Type B pancreatic cell (in vitro differentiated cells): ENCODE data around the gene UNC5CL. TPM values are rescaled to one million over a fixed set of nuclear protein-coding genes. Genes with fewer than 3 reads are reported as not detected.

ENCODE experiments used
- DNase-seq: peaks from one replicate; pipeline ENCODE4 v3.0.0; 2021; ENCODE audit warnings: mixed read lengths; ENCODE audit not compliant: unreplicated experiment; ENCODE audit errors: extremely low spot score
- H3K27ac Mint-ChIP-seq: 2 replicates; pipeline ENCODE4 v1.8.0; 2021; ENCODE audit warnings: mild to moderate bottlenecking, mixed read lengths
- H3K27me3 Mint-ChIP-seq: 2 replicates; pipeline ENCODE4 v1.8.0; 2021; ENCODE audit warnings: mixed read lengths
- H3K36me3 Mint-ChIP-seq: 2 replicates; pipeline ENCODE4 v1.8.0; 2021; ENCODE audit warnings: mixed read lengths
- H3K4me1 Mint-ChIP-seq: one replicate; pipeline ENCODE4 v1.8.0; 2021; ENCODE audit warnings: mixed read lengths; ENCODE audit not compliant: unreplicated experiment
- H3K4me3 Mint-ChIP-seq: 2 replicates; pipeline ENCODE4 v1.8.0; 2021; ENCODE audit warnings: mild to moderate bottlenecking, mixed read lengths
- H3K9me3 Mint-ChIP-seq: 2 replicates; pipeline ENCODE4 v1.8.0; 2021; ENCODE audit warnings: mixed read lengths
- total RNA-seq: library from RNA; stranded (reverse); gene quantifications from 2 replicates; pipeline ENCODE4 v1.2.1, GENCODE V29; 2021; ENCODE audit warnings: low replicate concordance
- TF ChIP-seq, protein P1 (sequence below): fragments of 200-600 bp; sonication (generic); conservative IDR thresholded peaks from 2 replicates; pipeline ENCODE4 v1.5.0; 2021; ENCODE audit warnings: antibody characterized with exemption, mild to moderate bottlenecking

Gene UNC5CL
- total RNA-seq, 1 donor from 2014 or later, result 5.1 TPM

DNA sequence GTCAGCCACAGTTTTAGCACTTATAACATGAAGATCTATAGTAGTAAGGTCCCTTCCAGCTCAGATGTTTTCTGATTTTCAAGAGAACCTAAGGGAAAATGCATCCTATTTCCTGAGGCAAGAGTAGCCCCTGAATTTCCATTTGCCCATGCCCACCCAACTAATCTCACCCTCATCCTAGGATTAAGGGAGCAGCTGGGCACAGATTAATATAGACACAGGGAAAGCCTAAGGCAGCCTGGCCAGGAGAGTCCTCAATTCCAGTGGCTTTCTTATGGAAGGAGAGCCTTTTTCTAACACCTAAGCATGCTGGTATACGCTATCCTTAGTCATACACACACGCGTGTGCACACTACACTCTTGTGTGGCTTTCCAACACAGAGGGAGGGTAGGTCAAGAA lies 15.5 kb upstream of the UNC5CL start:
- H3K4me1 Mint-ChIP-seq, result peaks cover 15% of the 10 kb centered on the region
- TF ChIP-seq, protein P1, sequence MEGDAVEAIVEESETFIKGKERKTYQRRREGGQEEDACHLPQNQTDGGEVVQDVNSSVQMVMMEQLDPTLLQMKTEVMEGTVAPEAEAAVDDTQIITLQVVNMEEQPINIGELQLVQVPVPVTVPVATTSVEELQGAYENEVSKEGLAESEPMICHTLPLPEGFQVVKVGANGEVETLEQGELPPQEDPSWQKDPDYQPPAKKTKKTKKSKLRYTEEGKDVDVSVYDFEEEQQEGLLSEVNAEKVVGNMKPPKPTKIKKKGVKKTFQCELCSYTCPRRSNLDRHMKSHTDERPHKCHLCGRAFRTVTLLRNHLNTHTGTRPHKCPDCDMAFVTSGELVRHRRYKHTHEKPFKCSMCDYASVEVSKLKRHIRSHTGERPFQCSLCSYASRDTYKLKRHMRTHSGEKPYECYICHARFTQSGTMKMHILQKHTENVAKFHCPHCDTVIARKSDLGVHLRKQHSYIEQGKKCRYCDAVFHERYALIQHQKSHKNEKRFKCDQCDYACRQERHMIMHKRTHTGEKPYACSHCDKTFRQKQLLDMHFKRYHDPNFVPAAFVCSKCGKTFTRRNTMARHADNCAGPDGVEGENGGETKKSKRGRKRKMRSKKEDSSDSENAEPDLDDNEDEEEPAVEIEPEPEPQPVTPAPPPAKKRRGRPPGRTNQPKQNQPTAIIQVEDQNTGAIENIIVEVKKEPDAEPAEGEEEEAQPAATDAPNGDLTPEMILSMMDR, result no peak
- no peak for DNase-seq
- H3K27ac Mint-ChIP-seq, result peak overlapping the region; percentile 50
- no peak overlapping the region for H3K4me3 Mint-ChIP-seq
- no peaks in the 10 kb centered on the region for H3K9me3 Mint-ChIP-seq
- peaks cover 5% of the 10 kb centered on the region for H3K36me3 Mint-ChIP-seq
- no peaks in the 10 kb centered on the region for H3K27me3 Mint-ChIP-seq

DNA sequence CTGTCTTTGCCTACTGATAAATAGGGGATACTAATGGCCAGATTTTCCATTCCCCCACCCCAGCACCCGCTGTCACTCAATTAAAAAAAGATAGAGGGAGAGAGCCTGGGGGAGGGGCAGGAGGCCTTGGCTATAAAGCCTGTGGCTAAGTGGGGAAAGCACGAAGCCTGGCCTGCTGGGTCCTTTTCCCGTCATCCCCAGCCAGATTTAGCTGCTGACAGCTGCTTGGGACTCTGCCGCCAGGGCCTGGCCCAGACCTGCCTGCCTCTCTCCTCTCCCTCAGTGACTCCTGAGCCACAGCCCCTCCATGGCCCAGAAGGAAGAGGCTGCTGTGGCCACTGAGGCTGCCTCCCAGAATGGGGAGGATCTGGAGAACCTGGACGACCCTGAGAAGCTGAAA lies 14.0 kb upstream of the UNC5CL start, which contains the start of gene APOBEC2:
Gene APOBEC2, plus strand, starts transcription at position 162 of the 400 bp plus-strand sequence. Its CDS starts 146 bp downstream, at position 308.
- H3K4me3 Mint-ChIP-seq, result no peak within 1 kb of the TSS
- H3K4me1 Mint-ChIP-seq, result peaks cover 22% of the 10 kb centered on the region
- TF ChIP-seq, protein P1, result no peak
- DNase-seq, result no peak
- no peaks in the 10 kb centered on the region for H3K27me3 Mint-ChIP-seq
- H3K27ac Mint-ChIP-seq, result no peak within 1 kb of the TSS
- peaks cover 5% of the 10 kb centered on the region for H3K36me3 Mint-ChIP-seq
- H3K9me3 Mint-ChIP-seq, result no peaks in the 10 kb centered on the region

- H3K4me1 Mint-ChIP-seq, result peaks cover 16% of the 10 kb centered on the region
- no peak for DNase-seq
- H3K4me3 Mint-ChIP-seq, result no peak overlapping the region
- H3K36me3 Mint-ChIP-seq, result peaks cover 5% of the 10 kb centered on the region
- no peak overlapping the region for H3K27ac Mint-ChIP-seq
- no peaks in the 10 kb centered on the region for H3K27me3 Mint-ChIP-seq
- TF ChIP-seq, protein P1, result no peak
- H3K9me3 Mint-ChIP-seq, result no peaks in the 10 kb centered on the region
Observed at GRCh38 chr6:41051873-41052272, 12.9 kb upstream of the UNC5CL start.

- H3K36me3 Mint-ChIP-seq, result peaks cover 5% of the 10 kb centered on the region
- DNase-seq, result no peak
- H3K4me1 Mint-ChIP-seq, result peaks cover 19% of the 10 kb centered on the region
- no peaks in the 10 kb centered on the region for H3K27me3 Mint-ChIP-seq
- no peak overlapping the region for H3K27ac Mint-ChIP-seq
- H3K9me3 Mint-ChIP-seq, result no peaks in the 10 kb centered on the region
- TF ChIP-seq, protein P1, result no peak
- no peak overlapping the region for H3K4me3 Mint-ChIP-seq
Observed at GRCh38 chr6:41050536-41050935, 11.5 kb upstream of the UNC5CL start.

- Mint-ChIP-seq H3K4me1 (peaks cover 19% of the 10 kb centered on the region), H3K27me3 (no peaks in the 10 kb centered on the region), H3K9me3 (no peaks in the 10 kb centered on the region), H3K36me3 (peaks cover 5% of the 10 kb centered on the region), H3K27ac (no peak overlapping the region), H3K4me3 (no peak overlapping the region)
- no peak for DNase-seq
- TF ChIP-seq, protein P1, result no peak
Observed at GRCh38 chr6:41049955-41050354, 10.9 kb upstream of the UNC5CL start.

GRCh38 chr6:41049521-41049920 lies 10.5 kb upstream of the UNC5CL start:
- peaks cover 5% of the 10 kb centered on the region for H3K36me3 Mint-ChIP-seq
- no peaks in the 10 kb centered on the region for H3K27me3 Mint-ChIP-seq
- peaks cover 19% of the 10 kb centered on the region for H3K4me1 Mint-ChIP-seq
- H3K27ac Mint-ChIP-seq, result no peak overlapping the region
- TF ChIP-seq, protein P1, result no peak
- no peak overlapping the region for H3K4me3 Mint-ChIP-seq
- DNase-seq, result peak; percentile 62
- H3K9me3 Mint-ChIP-seq, result no peaks in the 10 kb centered on the region
